Body of pancreas (tissue), 4 donors: Measurements from ENCODE around the gene GAMT. TPM values are rescaled to one million over a fixed set of nuclear protein-coding genes. Genes with fewer than 3 reads are reported as not detected.

Source experiments
- ATAC-seq: fragments of 150-250 bp; one replicate; pipeline ENCODE4 v1.9.1; 2016
- DNase-seq, 4 donors: peaks; one replicate each; pipeline ENCODE4 v3.0.0-alpha.2; 2019
- H3K27ac ChIP-seq, 4 donors: fragments of 200-600 bp; sonication (generic); 1 replicate in 3 of 4; 2 replicates in 1 of 4; pipeline versions ENCODE4 v1.5.1 to v1.6.1; 2016 to 2019; ENCODE audit warnings: mild to moderate bottlenecking in 1 of 4, mixed read lengths in 1 of 4, moderate library complexity in 1 of 4
- H3K27me3 ChIP-seq, 2 donors: fragments of 200-600 bp; sonication (generic); one replicate each; pipeline ENCODE4 v1.6.0; 2016; ENCODE audit warnings: mild to moderate bottlenecking in 1 of 2
- H3K36me3 ChIP-seq, 2 donors: fragments of 200-600 bp; sonication (generic); replicated peaks in 1 of 2; 2 replicates each; pipeline ENCODE4 v1.5.1; 2016; ENCODE audit warnings: low read depth in 2 of 2; ENCODE audit not compliant: insufficient read depth in 1 of 2
- H3K4me1 ChIP-seq: fragments of 200-600 bp; sonication (generic); one replicate; pipeline ENCODE4 v1.6.0; 2016
- H3K4me3 ChIP-seq, 2 donors: fragments of 200-600 bp; sonication (generic); 1 replicate in 1 of 2; 2 replicates in 1 of 2; pipeline ENCODE4 v1.5.1; 2016 to 2019
- H3K9me3 ChIP-seq, 3 donors: fragments of 200-600 bp; sonication (generic); 1 replicate in 2 of 3; 2 replicates in 1 of 3; pipeline ENCODE4 v1.5.1; 2016
- CTCF ChIP-seq, 7 experiments: fragments of 450-650 bp in 4 of 7; fragments of 200-600 bp in 3 of 7; sonication (generic) in 3 of 7; IDR thresholded peaks; one replicate each; pipeline ENCODE4 v1.5.1; 2016 to 2019; ENCODE audit warnings: antibody characterized with exemption in 7 of 7
- POLR2A ChIP-seq, 3 donors: fragments of 450-650 bp; IDR thresholded peaks; one replicate each; pipeline ENCODE4 v1.6.1; 2016; ENCODE audit warnings: antibody characterized with exemption in 3 of 3, mild to moderate bottlenecking in 2 of 3
- WGBS, 2 donors: methylation state at CpG; one replicate each; pipeline ENCODE4 v1.1.5; 2017; 5-methylcytosine and 5-hydroxymethylcytosine counted together
- intact Hi-C: fragments of 100-400 bp; cut with DNase I; formaldehyde crosslinking; loops from one replicate; pipeline ENCODE4 v1.15.1; 2023
- total RNA-seq, 2 donors: library from RNA; depleted of rRNA; stranded (reverse); fragments of >200 nt; gene quantifications; one replicate each; pipeline ENCODE4 v1.1.0, GENCODE V29; 2016

The GAMT gene
- total RNA-seq, 2 donors from 2014 or later: 70.2 to 129 TPM

- 9 to 11% methylated on average over 8 to 9 of the region's 9 CpGs for WGBS, 2 donors
Observed at GRCh38 chr19:1383017-1383311, 18.4 kb downstream of the GAMT start.

GRCh38 chr19:1382250-1382649 lies 19.1 kb downstream of the GAMT start:
- H3K4me3 ChIP-seq: no peak overlapping the region
- H3K4me1 ChIP-seq: peaks cover 32% of the 10 kb centered on the region
- intact Hi-C loops: no loop called here
- no peaks in the 10 kb centered on the region for H3K27me3 ChIP-seq
- WGBS, 2 donors: 60 to 73% methylated on average over 3 of the region's 3 CpGs
- H3K36me3 ChIP-seq: no peaks in the 10 kb centered on the region
- TF ChIP-seq POLR2A (IDR thresholded peaks at IDR 0.05) (no peak), CTCF (IDR thresholded peaks at IDR 0.05) (no peak)
- no peak for ATAC-seq
- H3K27ac ChIP-seq: no peak overlapping the region
- H3K9me3 ChIP-seq: no peaks in the 10 kb centered on the region
- no peak for DNase-seq

More at GRCh38 chr19:1383017-1383311, 18.4 kb downstream of the GAMT start:
- no peak for TF ChIP-seq POLR2A (IDR thresholded peaks at IDR 0.05)
- no peak for TF ChIP-seq CTCF (IDR thresholded peaks at IDR 0.05)
- Histone ChIP-seq H3K27me3 (no peaks in the 10 kb centered on the region), H3K4me1 (peaks cover 35% of the 10 kb centered on the region), H3K4me3 (no peak overlapping the region), H3K27ac (peak overlapping the region in 1 of 4 donors; percentile 92), H3K9me3 (no peaks in the 10 kb centered on the region), H3K36me3 (no peaks in the 10 kb centered on the region)
- intact Hi-C loops: no loop called here
- ATAC-seq (no peak), DNase-seq (no peak)

- TF ChIP-seq POLR2A (IDR thresholded peaks at IDR 0.05) (no peak), CTCF (IDR thresholded peaks at IDR 0.05) (no peak)
Observed at GRCh38 chr19:1379961-1380489, 21.3 kb downstream of the GAMT start.

GRCh38 chr19:1379126-1379905 lies 22.0 kb downstream of the GAMT start:
- intact Hi-C loops: no loop called here
- DNase-seq: no peak
- no peak overlapping the region for H3K4me3 ChIP-seq
- ATAC-seq: no peak
- H3K9me3 ChIP-seq: no peaks in the 10 kb centered on the region
- TF ChIP-seq POLR2A (IDR thresholded peaks at IDR 0.05): no peak
- no peak for TF ChIP-seq CTCF (IDR thresholded peaks at IDR 0.05)
- WGBS, 2 donors: 75 to 90% methylated on average over 2 to 23 of the region's 27 CpGs
- no peaks in the 10 kb centered on the region for H3K27me3 ChIP-seq
- no peak overlapping the region for H3K27ac ChIP-seq
- no peaks in the 10 kb centered on the region for H3K36me3 ChIP-seq
- H3K4me1 ChIP-seq: peaks cover 6% of the 10 kb centered on the region

More at GRCh38 chr19:1379961-1380489, 21.3 kb downstream of the GAMT start:
- Histone ChIP-seq H3K4me1 (peaks cover 10% of the 10 kb centered on the region), H3K4me3 (no peak overlapping the region), H3K27me3 (no peaks in the 10 kb centered on the region), H3K9me3 (no peaks in the 10 kb centered on the region), H3K27ac (no peak overlapping the region), H3K36me3 (no peaks in the 10 kb centered on the region)
- intact Hi-C loops: no loop called here
- whole genome bisulfite sequencing, 2 donors: 50 to 60% methylated on average over 5 to 12 of the region's 12 CpGs
- ATAC-seq: no peak
- no peak for DNase-seq
